ENCODE measurements around the gene SIRT5.

DNA sequence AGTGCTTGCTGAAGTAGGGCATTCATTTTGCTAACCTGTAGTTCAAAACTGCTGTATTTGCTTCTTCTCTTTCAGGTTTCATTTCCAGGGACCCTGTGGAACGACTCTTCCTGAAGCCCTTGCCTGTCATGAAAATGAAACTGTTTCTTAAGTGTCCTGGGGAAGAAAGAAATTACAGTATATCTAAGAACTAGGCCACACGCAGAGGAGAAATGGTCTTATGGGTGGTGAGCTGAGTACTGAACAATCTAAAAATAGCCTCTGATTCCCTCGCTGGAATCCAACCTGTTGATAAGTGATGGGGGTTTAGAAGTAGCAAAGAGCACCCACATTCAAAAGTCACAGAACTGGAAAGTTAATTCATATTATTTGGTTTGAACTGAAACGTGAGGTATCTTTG lies 37.3 kb downstream of the SIRT5 start:
- TF ChIP-seq CTCF (IDR thresholded peaks at IDR 0.05; ENCODE audit: poor library complexity, severe bottlenecking) (no peak), RAD21 (conservative IDR thresholded peaks at IDR 0.05) (no peak)

All from neural cell (in vitro differentiated cells).